MCF 10A (cell line): ENCODE measurements around the gene FOXP4. TPM values are rescaled to one million over a fixed set of nuclear protein-coding genes. Genes with fewer than 3 reads are reported as not detected.

Source experiments
- BruUV-seq: library from RNA; stranded (reverse); fragments of 400-500 nt; replicated peaks from 2 replicates; lab custom pipeline; 2021; lab: Mats Ljungman, UMichigan
- CTCF ChIA-PET: fragments of 300-600 bp; sonication (Branson Sonifier 250); formaldehyde crosslinking; extraction: SDS; loops from one replicate; lab custom pipeline; 2021; ENCODE audit warnings: antibody characterized with exemption, inconsistent platforms; lab: Yijun Ruan, JAX
- POLR2A ChIA-PET: fragments of 300-600, 350-650 bp; sonication (Branson Sonifier 250); formaldehyde crosslinking; extraction: SDS; loops from one replicate; lab custom pipeline; 2020; ENCODE audit warnings: antibody characterized with exemption, inconsistent platforms; lab: Yijun Ruan, JAX
- DNase-seq: peaks from one replicate; pipeline ENCODE4 v3.0.0-alpha.2; 2018; ENCODE audit not compliant: unreplicated experiment
- H3K27ac Mint-ChIP-seq: one replicate; pipeline ENCODE4 v1.8.0; 2022; ENCODE audit warnings: mild to moderate bottlenecking, low read depth, mixed read lengths; ENCODE audit not compliant: unreplicated experiment
- H3K27me3 Mint-ChIP-seq: one replicate; pipeline ENCODE4 v1.8.0; 2022; ENCODE audit warnings: mixed read lengths; ENCODE audit not compliant: insufficient read depth, unreplicated experiment
- H3K36me3 Mint-ChIP-seq: one replicate; pipeline ENCODE4 v1.8.0; 2022; ENCODE audit warnings: mild to moderate bottlenecking, moderate library complexity, mixed read lengths; ENCODE audit not compliant: insufficient read depth, unreplicated experiment
- H3K4me1 Mint-ChIP-seq: one replicate; pipeline ENCODE4 v1.8.0; 2022; ENCODE audit warnings: mixed read lengths; ENCODE audit not compliant: insufficient read depth, unreplicated experiment
- H3K4me3 Mint-ChIP-seq: one replicate; pipeline ENCODE4 v1.8.0; 2022; ENCODE audit warnings: mild to moderate bottlenecking, moderate library complexity, mixed read lengths; ENCODE audit not compliant: unreplicated experiment
- H3K9me3 Mint-ChIP-seq: one replicate; pipeline ENCODE4 v1.8.0; 2022; ENCODE audit warnings: mixed read lengths; ENCODE audit not compliant: unreplicated experiment
- CTCF ChIP-seq: fragments of 200-600 bp; IDR thresholded peaks from one replicate; pipeline ENCODE4 v1.8.0; 2022; ENCODE audit warnings: antibody characterized with exemption, mild to moderate bottlenecking; ENCODE audit not compliant: unreplicated experiment
- intact Hi-C: fragments of 100-400 bp; cut with micrococcal nuclease; formaldehyde crosslinking; loops from 2 replicates; pipeline ENCODE4 v1.14.1; 2022
- total RNA-seq: library from RNA; stranded (reverse); gene quantifications from 2 replicates; pipeline ENCODE4 v1.2.3, GENCODE V29; 2022

The FOXP4 gene
- total RNA-seq, 1 experiment from 2014 or later = 16.5 TPM

DNA sequence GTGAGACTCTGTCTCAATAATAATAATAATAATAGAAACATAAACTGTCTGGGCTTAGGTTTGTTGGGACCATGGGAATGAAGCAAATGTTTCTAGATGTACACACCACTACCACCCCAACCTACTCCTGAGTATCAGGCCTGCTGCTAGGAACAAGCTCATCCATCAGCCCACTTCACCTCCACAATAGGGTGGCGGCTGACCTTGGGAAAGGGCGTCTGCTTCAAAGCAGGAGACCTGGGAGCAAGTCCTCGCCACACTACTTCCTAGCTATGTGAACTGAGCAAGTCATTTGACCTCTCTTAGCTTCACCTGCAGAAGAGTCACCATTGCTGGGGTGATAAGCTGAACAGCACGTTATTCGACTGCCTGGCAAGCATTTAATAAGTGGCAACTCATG, 3.1 kb upstream of the FOXP4 start:
- H3K27ac Mint-ChIP-seq = no peak overlapping the region
- H3K4me1 Mint-ChIP-seq = peaks cover 21% of the 10 kb centered on the region
- BruUV-seq = no TSS peak
- no peaks in the 10 kb centered on the region for H3K27me3 Mint-ChIP-seq
- DNase-seq = no peak
- ChIA-PET POLR2A (interaction anchor here (0.6 kb wide), 1 partner anchor 14 kb away, joined by 3 read pairs; no protein-coding TSS in a partner anchor), CTCF (interaction anchor here (0.6 to 1.5 kb wide), 3 partner anchors 14 to 118 kb away, joined by 3 to 4 read pairs (median 3); no protein-coding TSS in a partner anchor)
- peaks cover 5% of the 10 kb centered on the region for H3K36me3 Mint-ChIP-seq
- no peaks in the 10 kb centered on the region for H3K9me3 Mint-ChIP-seq
- intact Hi-C loops = no loop called here
- H3K4me3 Mint-ChIP-seq = no peak overlapping the region
- no peak for TF ChIP-seq CTCF

DNA sequence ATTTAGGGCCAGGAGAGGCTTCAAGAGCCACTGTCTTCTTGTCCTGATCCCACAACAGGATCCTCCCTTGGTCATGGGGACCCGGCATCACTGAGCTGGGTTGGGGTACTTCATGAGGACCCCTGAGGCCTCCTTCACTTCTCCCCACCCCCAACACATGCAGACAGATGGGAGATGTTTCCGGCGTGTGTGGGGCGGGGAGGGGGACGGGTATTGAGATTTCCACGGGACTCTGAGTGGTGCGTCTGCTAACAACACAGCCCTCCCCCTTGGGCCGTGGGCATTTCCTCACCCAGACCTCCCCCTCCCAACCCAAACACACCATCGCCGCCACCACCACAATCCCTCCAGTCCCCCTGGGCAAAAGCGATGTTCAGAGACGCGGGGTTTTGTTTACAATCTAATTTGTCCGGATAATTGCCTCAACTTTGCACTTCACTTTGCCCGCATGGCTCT, 906 bp upstream of the FOXP4 start:
- Mint-ChIP-seq H3K27me3 (no peaks in the 10 kb centered on the region), H3K27ac (no peak overlapping the region), H3K4me1 (peaks cover 9% of the 10 kb centered on the region), H3K4me3 (peak overlapping the region; percentile 98), H3K9me3 (no peaks in the 10 kb centered on the region), H3K36me3 (no peaks in the 10 kb centered on the region)
- ChIA-PET POLR2A (no interaction called here), CTCF (interaction anchor here (0.6 to 0.9 kb wide), 2 partner anchors 9 to 572 kb away, joined by 3 to 4 read pairs; no protein-coding TSS in a partner anchor)
- no peak for TF ChIP-seq CTCF
- intact Hi-C loops = loop anchor here (5.0 kb wide), 1 partner anchor 47 kb away; no protein-coding TSS in a partner anchor
- DNase-seq = no peak
- BruUV-seq = no TSS peak

DNA sequence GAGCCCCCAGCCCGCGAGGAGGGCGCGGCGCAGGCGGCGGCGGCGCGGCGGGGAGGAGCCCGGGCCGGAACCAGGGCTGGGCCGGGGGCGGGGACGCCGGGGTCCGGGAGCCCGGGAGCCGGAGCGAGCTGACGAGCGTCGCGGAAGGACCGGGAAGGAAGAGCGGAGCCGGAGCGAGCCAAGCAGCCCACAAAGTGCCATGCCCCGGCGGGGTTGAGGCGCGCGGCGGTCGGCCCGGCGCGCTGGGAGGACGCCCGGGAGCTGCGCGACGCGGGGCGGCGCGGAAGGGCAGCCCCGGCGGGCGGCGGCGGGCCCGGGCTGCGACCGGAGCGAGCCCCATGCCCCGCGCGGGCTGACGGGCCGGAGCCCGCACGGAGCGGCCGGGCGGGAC, 289 bp downstream of the FOXP4 start:
- CTCF ChIA-PET = no interaction called here
- H3K9me3 Mint-ChIP-seq = no peaks in the 10 kb centered on the region
- H3K4me3 Mint-ChIP-seq = peak overlapping the region; percentile 98
- H3K36me3 Mint-ChIP-seq = no peaks in the 10 kb centered on the region
- BruUV-seq = no TSS peak
- no peak for TF ChIP-seq CTCF
- POLR2A ChIA-PET = interaction anchor here (1.5 kb wide), 1 partner anchor 10 kb away, joined by 6 read pairs; no protein-coding TSS in a partner anchor
- H3K4me1 Mint-ChIP-seq = peaks cover 9% of the 10 kb centered on the region
- H3K27ac Mint-ChIP-seq = peak overlapping the region; percentile 69
- peak; percentile 59 for DNase-seq
- intact Hi-C loops = loop anchor here (2.0 to 5.0 kb wide), 2 partner anchors 46 to 122 kb away; no protein-coding TSS in a partner anchor
- H3K27me3 Mint-ChIP-seq = no peaks in the 10 kb centered on the region

- TF ChIP-seq CTCF = no peak
- intact Hi-C loops = loop anchor here (2.0 to 5.0 kb wide), 2 partner anchors 45 to 122 kb away; no protein-coding TSS in a partner anchor
- Mint-ChIP-seq H3K36me3 (no peaks in the 10 kb centered on the region), H3K27ac (peak overlapping the region; percentile 70), H3K9me3 (no peaks in the 10 kb centered on the region), H3K27me3 (no peaks in the 10 kb centered on the region), H3K4me3 (peak overlapping the region; percentile 98), H3K4me1 (peaks cover 9% of the 10 kb centered on the region)
- no TSS peak for BruUV-seq
- DNase-seq = peak; percentile 34
- CTCF ChIA-PET = no interaction called here
- POLR2A ChIA-PET = interaction anchor here (0.8 to 1.5 kb wide), 4 partner anchors 9 to 182 kb away, joined by 3 to 6 read pairs (median 4); no protein-coding TSS in a partner anchor
These were observed 951 bp downstream of the FOXP4 start for GRCh38 chr6:41546866-41547798.
